DND-41 (cell line): ENCODE data around the gene ITSN2.

Experiments used
- EZH2 ChIP-seq: IDR thresholded peaks from 3 replicates; pipeline ENCODE4 v1.6.1; 2012; ENCODE audit warnings: borderline replicate concordance, low read depth, mild to moderate bottlenecking, moderate library complexity, low read length, inconsistent platforms; ENCODE audit not compliant: severe bottlenecking
- TF ChIP-seq, protein P1 (sequence below): IDR thresholded peaks from 2 replicates; pipeline ENCODE4 v1.5.1; 2012; ENCODE audit warnings: borderline replicate concordance, low read length, moderate library complexity, mild to moderate bottlenecking; ENCODE audit not compliant: poor library complexity, severe bottlenecking; ENCODE audit errors: extremely low read depth

- TF ChIP-seq, protein P1, sequence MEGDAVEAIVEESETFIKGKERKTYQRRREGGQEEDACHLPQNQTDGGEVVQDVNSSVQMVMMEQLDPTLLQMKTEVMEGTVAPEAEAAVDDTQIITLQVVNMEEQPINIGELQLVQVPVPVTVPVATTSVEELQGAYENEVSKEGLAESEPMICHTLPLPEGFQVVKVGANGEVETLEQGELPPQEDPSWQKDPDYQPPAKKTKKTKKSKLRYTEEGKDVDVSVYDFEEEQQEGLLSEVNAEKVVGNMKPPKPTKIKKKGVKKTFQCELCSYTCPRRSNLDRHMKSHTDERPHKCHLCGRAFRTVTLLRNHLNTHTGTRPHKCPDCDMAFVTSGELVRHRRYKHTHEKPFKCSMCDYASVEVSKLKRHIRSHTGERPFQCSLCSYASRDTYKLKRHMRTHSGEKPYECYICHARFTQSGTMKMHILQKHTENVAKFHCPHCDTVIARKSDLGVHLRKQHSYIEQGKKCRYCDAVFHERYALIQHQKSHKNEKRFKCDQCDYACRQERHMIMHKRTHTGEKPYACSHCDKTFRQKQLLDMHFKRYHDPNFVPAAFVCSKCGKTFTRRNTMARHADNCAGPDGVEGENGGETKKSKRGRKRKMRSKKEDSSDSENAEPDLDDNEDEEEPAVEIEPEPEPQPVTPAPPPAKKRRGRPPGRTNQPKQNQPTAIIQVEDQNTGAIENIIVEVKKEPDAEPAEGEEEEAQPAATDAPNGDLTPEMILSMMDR, result no peak
- no peak for TF ChIP-seq EZH2
These were observed 106.9 kb downstream of the ITSN2 start for GRCh38 chr2:24253303-24253919.
